ENCODE results near the gene SPATC1L. TPM values are rescaled to one million over a fixed set of nuclear protein-coding genes. Genes with fewer than 3 reads are reported as not detected.

Gene SPATC1L
- total RNA-seq, 1 donor from 2014 or later, result 1.1 TPM

GRCh38 chr21:46137908-46138307, 46.4 kb downstream of the SPATC1L start:
- DNase-seq (ENCODE audit: low read depth) (no peak), FAIRE-seq (no peak)
- no peak overlapping the region for H3K4me3 ChIP-seq (ENCODE audit: low read depth, low read length)
- TF ChIP-seq CTCF (IDR thresholded peaks at IDR 0.05; ENCODE audit: insufficient read depth, low read length, severe bottlenecking), result no peak
- H3K27me3 ChIP-seq (ENCODE audit: control insufficient read depth, insufficient read depth, low read length), result peaks cover 2% of the 10 kb centered on the region
- no peaks in the 10 kb centered on the region for H3K36me3 ChIP-seq (ENCODE audit: control insufficient read depth, insufficient read depth, low read length)

GRCh38 chr21:46136739-46137349, 47.4 kb downstream of the SPATC1L start:
- FAIRE-seq (no peak), DNase-seq (ENCODE audit: low read depth) (no peak)
- peaks cover 2% of the 10 kb centered on the region for H3K27me3 ChIP-seq (ENCODE audit: control insufficient read depth, insufficient read depth, low read length)
- no peak for TF ChIP-seq CTCF (IDR thresholded peaks at IDR 0.05; ENCODE audit: insufficient read depth, low read length, severe bottlenecking)
- no peaks in the 10 kb centered on the region for H3K36me3 ChIP-seq (ENCODE audit: control insufficient read depth, insufficient read depth, low read length)
- H3K4me3 ChIP-seq (ENCODE audit: low read depth, low read length), result no peak overlapping the region

GRCh38 chr21:46135782-46136395, 48.4 kb downstream of the SPATC1L start:
- no peak for DNase-seq (ENCODE audit: low read depth)
- H3K27me3 ChIP-seq (ENCODE audit: control insufficient read depth, insufficient read depth, low read length), result peaks cover 2% of the 10 kb centered on the region
- H3K36me3 ChIP-seq (ENCODE audit: control insufficient read depth, insufficient read depth, low read length), result no peaks in the 10 kb centered on the region
- FAIRE-seq, result no peak
- no peak overlapping the region for H3K4me3 ChIP-seq (ENCODE audit: low read depth, low read length)
- no peak for TF ChIP-seq CTCF (IDR thresholded peaks at IDR 0.05; ENCODE audit: insufficient read depth, low read length, severe bottlenecking)

GRCh38 chr21:46131838-46132651, 52.2 kb downstream of the SPATC1L start:
- no peak for FAIRE-seq
- H3K27me3 ChIP-seq (ENCODE audit: control insufficient read depth, insufficient read depth, low read length), result no peaks in the 10 kb centered on the region
- TF ChIP-seq CTCF (IDR thresholded peaks at IDR 0.05; ENCODE audit: insufficient read depth, low read length, severe bottlenecking), result no peak

GRCh38 chr21:46131588-46131837, 52.7 kb downstream of the SPATC1L start:
- no peak overlapping the region for H3K4me3 ChIP-seq (ENCODE audit: low read depth, low read length)
- no peak for TF ChIP-seq CTCF (IDR thresholded peaks at IDR 0.05; ENCODE audit: insufficient read depth, low read length, severe bottlenecking)
- no peak for FAIRE-seq
- no peaks in the 10 kb centered on the region for H3K36me3 ChIP-seq (ENCODE audit: control insufficient read depth, insufficient read depth, low read length)
- no peak for DNase-seq (ENCODE audit: low read depth)
- H3K27me3 ChIP-seq (ENCODE audit: control insufficient read depth, insufficient read depth, low read length), result no peaks in the 10 kb centered on the region

More at GRCh38 chr21:46131838-46132651, 52.2 kb downstream of the SPATC1L start:
- no peak for DNase-seq (ENCODE audit: low read depth)
- no peak overlapping the region for H3K4me3 ChIP-seq (ENCODE audit: low read depth, low read length)
- no peaks in the 10 kb centered on the region for H3K36me3 ChIP-seq (ENCODE audit: control insufficient read depth, insufficient read depth, low read length)

Data from bronchial epithelial cell (primary cell).